ENCODE data around the gene NOM1. TPM values are rescaled to one million over a fixed set of nuclear protein-coding genes. Genes with fewer than 3 reads are reported as not detected.
"Not testable (repeated sequence)": the region's sequence is repeated elsewhere in the genome, so short reads cannot be mapped to it uniquely, and the experiment has no call there.

NOM1 gene
- total RNA-seq, 3 donors from 2014 or later = 13.9 to 20.9 (median 15.9) TPM

DNA sequence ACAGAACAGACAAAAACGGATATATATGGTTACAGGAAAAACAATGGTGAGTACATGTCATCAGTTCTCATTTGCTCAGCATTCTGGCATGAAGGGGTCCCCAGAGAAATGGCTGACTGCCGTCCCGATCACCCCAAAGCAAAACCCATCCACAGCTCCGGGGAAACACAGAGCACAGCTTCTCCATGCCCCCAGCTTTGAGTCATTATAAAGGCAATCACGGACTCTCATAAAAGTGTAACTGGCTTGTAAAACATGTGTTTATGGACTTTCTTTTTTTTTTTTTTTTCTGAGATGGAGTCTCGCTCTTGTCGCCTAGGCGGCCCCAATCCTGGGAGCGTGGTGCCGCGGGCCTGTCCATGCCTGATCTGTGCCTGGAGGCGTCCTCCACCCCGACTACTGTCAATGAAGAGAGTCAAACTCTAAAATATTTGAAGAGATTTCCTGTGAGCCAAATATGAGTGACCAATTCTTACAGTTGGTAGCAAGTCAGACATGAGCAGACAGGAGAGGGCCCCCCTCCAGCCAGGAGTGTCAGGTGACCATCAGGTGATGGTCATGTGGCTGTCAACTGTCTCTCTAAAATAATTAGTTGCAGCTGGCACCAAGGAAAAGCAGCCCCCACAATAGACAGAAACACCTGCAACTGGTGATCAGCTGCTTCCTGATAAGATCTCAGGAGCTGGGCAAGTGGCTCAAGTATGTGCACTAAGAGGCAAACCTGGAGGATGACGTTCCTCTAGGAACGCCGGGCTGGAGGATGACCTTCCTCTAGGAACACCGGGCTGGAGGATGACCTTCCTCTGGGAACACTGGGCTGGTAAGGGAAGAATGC is 21.7 kb upstream of the NOM1 start:
- H3K4me1 ChIP-seq (ENCODE audit: low read depth) = peaks cover 17% of the 10 kb centered on the region
- intact Hi-C loops (cut with DNase I, micrococcal nuclease) = no loop called here
- no peak overlapping the region for H3K4me3 ChIP-seq
- ATAC-seq (peak; percentile 80), DNase-seq (peak in 1 of 3 donors; percentile 33)
- H3K36me3 ChIP-seq (ENCODE audit: low read depth) = no peaks in the 10 kb centered on the region
- no peaks in the 10 kb centered on the region for H3K9me3 ChIP-seq
- TF ChIP-seq, protein P1, sequence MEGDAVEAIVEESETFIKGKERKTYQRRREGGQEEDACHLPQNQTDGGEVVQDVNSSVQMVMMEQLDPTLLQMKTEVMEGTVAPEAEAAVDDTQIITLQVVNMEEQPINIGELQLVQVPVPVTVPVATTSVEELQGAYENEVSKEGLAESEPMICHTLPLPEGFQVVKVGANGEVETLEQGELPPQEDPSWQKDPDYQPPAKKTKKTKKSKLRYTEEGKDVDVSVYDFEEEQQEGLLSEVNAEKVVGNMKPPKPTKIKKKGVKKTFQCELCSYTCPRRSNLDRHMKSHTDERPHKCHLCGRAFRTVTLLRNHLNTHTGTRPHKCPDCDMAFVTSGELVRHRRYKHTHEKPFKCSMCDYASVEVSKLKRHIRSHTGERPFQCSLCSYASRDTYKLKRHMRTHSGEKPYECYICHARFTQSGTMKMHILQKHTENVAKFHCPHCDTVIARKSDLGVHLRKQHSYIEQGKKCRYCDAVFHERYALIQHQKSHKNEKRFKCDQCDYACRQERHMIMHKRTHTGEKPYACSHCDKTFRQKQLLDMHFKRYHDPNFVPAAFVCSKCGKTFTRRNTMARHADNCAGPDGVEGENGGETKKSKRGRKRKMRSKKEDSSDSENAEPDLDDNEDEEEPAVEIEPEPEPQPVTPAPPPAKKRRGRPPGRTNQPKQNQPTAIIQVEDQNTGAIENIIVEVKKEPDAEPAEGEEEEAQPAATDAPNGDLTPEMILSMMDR (IDR thresholded peaks at IDR 0.05) = no peak

DNA sequence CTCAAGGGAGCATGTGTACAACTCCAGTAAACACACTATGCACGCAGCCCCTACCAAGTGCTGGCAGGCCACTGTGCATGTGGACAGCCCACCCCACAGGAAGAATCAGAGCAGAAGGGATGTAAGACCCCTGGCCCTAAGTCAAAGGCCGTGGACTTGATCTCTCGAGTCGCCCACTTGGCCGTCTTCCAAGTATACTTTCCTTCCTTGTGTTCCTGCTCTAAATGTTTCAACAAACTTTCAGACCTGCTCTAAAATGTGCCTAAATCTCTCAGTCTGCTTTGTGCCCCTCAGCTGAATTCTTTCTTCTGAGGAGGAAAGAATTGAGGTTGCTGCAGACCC is 21.1 kb upstream of the NOM1 start:
- DNase-seq = peak in 1 of 3 donors; percentile 25
- H3K4me1 ChIP-seq (ENCODE audit: low read depth) = peaks cover 17% of the 10 kb centered on the region
- ATAC-seq = no peak
- TF ChIP-seq, protein P1 (IDR thresholded peaks at IDR 0.05) = no peak
- H3K36me3 ChIP-seq (ENCODE audit: low read depth) = no peaks in the 10 kb centered on the region
- H3K4me3 ChIP-seq = no peak overlapping the region
- H3K9me3 ChIP-seq = no peaks in the 10 kb centered on the region
- intact Hi-C loops (cut with DNase I, micrococcal nuclease) = no loop called here

DNA sequence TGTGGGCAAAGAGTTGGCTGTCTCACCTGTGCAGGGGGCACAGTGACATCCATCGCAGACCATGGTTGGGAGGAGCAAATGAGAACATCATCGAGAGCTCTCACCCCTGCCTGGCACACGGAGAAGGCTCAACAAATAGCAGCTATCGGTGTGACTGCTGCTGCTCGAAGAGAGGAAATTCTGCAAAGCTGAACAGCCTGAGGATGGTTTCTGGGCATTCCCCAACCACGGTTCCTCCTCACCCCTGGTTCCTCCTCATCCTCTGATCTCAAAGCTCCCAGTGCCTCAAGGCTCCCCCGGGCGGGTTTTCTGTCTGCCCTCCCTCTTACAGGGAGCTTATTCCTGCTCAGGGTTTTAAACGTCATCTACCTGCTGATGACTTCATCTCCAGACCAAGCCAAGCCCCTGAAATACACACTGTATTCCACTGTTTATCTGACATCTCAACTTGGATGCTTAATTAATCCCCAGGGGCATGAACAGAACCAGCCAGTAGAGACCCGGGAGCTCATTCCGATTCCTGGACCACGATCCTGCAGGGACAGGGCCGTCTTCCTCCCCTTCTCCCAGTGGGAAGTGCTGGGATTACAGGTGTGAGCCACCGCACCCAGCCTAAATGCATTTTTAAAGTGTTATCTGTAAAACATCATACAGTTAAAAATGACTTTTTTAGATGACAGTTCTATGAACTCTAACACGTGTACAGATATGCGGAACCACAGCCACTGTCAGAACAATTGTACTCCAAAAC is 19.5 kb upstream of the NOM1 start:
- no peak for ATAC-seq
- Histone ChIP-seq H3K4me3 (no peak overlapping the region), H3K36me3 (ENCODE audit: low read depth) (no peaks in the 10 kb centered on the region), H3K4me1 (ENCODE audit: low read depth) (peaks cover 17% of the 10 kb centered on the region), H3K9me3 (no peaks in the 10 kb centered on the region)
- DNase-seq = no peak
- intact Hi-C loops (cut with DNase I, micrococcal nuclease) = no loop called here
- TF ChIP-seq, protein P1 (IDR thresholded peaks at IDR 0.05) = no peak

DNA sequence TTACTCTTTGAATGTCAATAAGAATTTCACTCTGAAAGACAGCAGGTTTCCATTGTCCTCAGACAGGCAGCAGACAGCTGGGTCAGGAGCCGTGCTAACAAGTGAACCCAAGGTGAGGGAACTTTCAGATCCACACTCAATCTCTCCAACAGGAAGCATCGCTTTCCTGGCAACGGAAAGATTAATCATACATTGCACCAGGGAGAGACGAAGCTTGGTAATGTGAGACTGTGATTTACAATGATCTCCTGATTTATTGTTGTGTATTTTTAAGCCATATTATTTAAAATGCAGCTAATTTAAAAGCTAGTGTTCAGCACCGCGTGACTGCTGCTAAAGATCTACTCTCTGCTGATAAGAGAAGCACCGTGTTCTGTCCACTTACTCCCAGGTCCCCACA is 17.5 kb upstream of the NOM1 start:
- Histone ChIP-seq H3K9me3 (no peaks in the 10 kb centered on the region), H3K36me3 (ENCODE audit: low read depth) (no peaks in the 10 kb centered on the region), H3K4me1 (ENCODE audit: low read depth) (peaks cover 16% of the 10 kb centered on the region), H3K4me3 (no peak overlapping the region)
- no peak for DNase-seq
- intact Hi-C loops (cut with DNase I, micrococcal nuclease) = no loop called here
- TF ChIP-seq, protein P1 (IDR thresholded peaks at IDR 0.05) = no peak
- ATAC-seq = peak; percentile 39

DNA sequence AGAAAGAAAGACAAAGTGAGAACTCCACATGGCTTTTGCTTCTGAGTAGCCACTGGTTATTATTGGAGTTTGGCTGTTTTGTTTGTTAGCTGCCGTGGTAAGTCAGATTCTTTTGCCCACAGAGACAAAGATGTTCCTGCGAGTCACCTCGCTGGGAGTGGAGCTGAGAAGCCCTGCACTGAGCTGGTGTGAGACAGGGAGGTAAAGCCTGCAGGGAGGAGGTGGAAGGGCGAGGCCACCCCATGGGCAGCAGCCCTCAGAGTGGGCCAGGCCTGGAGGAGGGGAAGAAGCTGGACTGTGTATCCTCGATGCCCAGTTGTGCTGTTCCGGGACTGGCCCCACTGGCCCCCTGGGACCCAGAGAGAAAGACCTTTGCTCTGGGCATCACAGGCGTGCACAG is 14.3 kb upstream of the NOM1 start:
- Histone ChIP-seq H3K4me1 (ENCODE audit: low read depth) (no peaks in the 10 kb centered on the region), H3K9me3 (no peaks in the 10 kb centered on the region), H3K36me3 (ENCODE audit: low read depth) (no peaks in the 10 kb centered on the region), H3K4me3 (no peak overlapping the region)
- no peak for ATAC-seq
- TF ChIP-seq, protein P1 (IDR thresholded peaks at IDR 0.05) = no peak
- intact Hi-C loops (cut with DNase I, micrococcal nuclease) = no loop called here
- DNase-seq = no peak

GRCh38 chr7:156936766-156937165 is 12.7 kb upstream of the NOM1 start:
- ATAC-seq; DNase-seq; intact Hi-C loops (cut with DNase I, micrococcal nuclease); H3K36me3 ChIP-seq (ENCODE audit: low read depth); H3K4me1 ChIP-seq (ENCODE audit: low read depth); H3K9me3 ChIP-seq; H3K4me3 ChIP-seq: not testable (repeated sequence)
